GM18499 (cell line): ENCODE results near the gene C10orf62.
"Not testable (repeated sequence)": the region's sequence is repeated elsewhere in the genome, so short reads cannot be mapped to it uniquely, and the experiment has no call there.

Experiments used
- ATAC-seq: cut with Tn5 transposase; IDR thresholded peaks from one replicate; pipeline ENCODE4 v1.9.1; 2021; ENCODE audit warnings: moderate number of reproducible peaks; ENCODE audit not compliant: insufficient read depth, unreplicated experiment

The C10orf62 gene

GRCh38 chr10:97589479-97589878 lies at the start of gene C10orf62:
C10orf62 (plus strand) TSS chr10:97589721; CDS start chr10:97589898, 177 bp downstream.
- ATAC-seq = no peak

DNA sequence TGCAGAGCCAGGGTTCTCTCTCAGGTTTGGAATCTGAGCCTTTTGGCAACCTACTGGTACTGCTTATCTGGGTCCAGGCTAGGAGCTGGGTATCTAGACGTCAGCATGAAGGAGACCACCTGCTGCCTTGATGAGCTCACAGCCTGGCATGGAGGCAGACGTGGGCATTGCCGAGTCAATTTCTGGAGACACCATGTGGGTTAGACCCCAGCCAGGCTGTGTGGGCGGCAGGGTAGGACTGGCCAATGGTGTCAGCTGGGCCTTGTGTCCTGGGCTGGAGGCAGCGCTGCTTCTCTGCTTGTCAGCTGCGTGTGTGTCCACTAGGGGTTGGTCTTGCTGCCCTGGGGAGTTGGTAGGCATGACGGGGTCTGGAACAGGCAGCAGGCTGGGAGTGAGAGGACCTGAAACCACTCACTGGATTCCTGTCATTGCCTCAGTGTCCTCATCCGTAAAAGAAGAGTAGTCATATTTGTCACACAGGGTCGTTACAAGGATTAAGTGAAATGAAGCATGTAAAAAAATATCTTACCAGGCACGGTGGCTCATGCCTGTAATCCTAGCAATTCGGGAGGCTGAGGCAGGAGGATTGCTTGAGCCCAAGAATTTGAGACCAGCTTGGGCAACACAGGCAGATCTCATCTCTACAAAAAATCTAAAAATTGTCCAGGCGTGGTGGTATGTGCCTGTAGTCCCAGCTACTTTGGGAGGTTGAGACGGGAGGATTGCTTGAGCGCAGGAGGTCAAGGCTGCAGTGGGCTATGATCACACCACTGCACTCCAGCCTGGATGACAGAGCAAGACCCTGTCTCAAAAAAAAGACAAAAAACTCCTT lies 48.6 kb upstream of the C10orf62 start:
- ATAC-seq = no peak

DNA sequence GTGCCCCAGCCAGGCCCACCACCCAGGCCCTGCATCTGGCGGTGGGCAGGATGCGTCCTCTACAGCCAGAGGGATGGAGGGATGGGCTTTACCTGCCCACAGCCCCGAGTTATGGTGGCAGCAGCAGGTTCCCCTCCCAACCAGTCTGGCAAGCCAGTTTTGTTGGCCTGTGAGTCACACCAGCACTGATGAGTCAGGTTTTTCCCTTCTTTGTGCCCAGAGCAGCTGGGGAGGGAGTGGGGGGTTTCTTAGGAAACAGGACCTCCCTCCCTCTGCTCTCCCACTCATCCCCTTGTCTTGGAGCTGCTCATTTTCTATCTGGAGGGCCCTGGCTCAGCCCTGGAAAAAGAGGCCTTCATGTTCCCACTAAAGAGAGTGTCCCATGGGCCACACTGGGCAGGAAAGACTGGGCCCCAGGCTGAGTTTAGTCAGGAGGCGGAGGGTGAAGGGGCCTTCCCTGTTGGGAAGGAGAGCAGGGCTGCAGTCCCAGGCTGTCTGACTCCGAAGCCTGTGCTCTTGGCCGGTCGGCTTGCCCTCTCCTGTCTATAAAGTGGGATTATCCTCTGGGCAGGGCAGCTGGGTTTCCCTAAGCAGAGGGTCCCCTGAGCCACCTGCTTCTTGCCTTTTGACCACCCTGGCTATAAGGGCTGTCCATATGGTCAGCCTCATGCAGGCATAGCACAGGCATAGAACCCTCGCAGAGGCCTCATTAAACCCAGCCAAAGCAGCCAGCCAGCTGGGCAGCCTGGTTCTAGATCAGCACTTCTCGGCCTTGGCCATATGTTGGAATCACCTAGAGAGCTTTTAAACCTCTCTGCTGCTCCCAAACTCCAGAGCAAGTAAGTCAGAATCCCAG lies 47.1 kb upstream of the C10orf62 start:
- ATAC-seq = no peak

GRCh38 chr10:97543025-97543546 lies 46.4 kb upstream of the C10orf62 start:
- no peak for ATAC-seq

GRCh38 chr10:97546456-97547270 lies 42.9 kb upstream of the C10orf62 start:
- ATAC-seq = no peak

- no peak for ATAC-seq
Measured at GRCh38 chr10:97547271-97547600, 42.3 kb upstream of the C10orf62 start.

DNA sequence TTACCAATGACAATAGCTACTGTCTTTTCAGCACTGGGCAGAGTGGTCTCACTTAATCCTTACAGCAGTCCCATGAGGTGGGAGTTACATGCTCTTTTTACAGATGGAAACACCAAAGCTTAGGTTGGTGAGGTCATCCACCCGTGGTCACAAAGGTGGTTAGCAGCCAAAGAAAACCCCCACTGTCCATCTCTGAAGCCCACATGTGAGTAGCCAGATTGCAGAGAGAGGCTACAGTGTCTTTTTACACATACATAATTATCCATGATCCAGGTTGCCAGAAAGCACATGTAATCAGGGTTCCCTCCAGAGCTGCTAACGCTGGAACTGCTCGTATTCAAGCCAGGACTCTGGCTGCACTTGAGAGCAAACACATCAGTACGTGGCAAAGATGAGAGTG lies 41.6 kb upstream of the C10orf62 start:
- no peak for ATAC-seq

DNA sequence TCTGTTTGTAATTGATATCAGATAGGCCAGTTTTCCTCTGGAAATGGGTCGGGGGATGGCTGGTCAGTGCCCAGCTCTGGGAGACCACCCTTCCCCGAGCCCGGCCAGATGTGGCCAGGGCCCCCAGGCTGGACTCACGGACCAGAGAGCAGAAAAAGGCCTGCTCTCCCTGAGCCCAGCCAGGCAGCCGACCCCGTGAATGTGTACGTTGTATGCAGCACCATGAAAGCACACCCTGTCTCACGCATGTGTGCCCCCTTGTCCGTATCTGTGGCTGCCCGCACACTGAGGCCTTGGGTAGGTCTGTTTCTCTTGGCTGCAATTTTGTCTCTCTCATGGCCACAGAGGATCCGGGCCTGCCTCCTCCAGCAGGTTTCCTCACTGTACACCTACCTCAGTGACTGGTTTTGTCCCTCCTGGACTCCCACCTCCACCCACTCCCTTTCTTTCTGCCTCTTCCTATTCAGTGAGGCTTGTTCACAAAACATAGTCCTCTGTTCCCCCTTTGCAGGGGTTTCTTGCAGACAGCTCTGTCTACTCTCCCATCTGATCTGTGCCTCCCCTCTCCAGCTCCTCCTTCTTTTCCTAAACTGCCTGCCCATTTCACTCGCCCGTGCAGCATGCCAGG lies 40.6 kb upstream of the C10orf62 start:
- ATAC-seq = no peak

GRCh38 chr10:97549587-97550322 lies 39.8 kb upstream of the C10orf62 start:
- no peak for ATAC-seq

DNA sequence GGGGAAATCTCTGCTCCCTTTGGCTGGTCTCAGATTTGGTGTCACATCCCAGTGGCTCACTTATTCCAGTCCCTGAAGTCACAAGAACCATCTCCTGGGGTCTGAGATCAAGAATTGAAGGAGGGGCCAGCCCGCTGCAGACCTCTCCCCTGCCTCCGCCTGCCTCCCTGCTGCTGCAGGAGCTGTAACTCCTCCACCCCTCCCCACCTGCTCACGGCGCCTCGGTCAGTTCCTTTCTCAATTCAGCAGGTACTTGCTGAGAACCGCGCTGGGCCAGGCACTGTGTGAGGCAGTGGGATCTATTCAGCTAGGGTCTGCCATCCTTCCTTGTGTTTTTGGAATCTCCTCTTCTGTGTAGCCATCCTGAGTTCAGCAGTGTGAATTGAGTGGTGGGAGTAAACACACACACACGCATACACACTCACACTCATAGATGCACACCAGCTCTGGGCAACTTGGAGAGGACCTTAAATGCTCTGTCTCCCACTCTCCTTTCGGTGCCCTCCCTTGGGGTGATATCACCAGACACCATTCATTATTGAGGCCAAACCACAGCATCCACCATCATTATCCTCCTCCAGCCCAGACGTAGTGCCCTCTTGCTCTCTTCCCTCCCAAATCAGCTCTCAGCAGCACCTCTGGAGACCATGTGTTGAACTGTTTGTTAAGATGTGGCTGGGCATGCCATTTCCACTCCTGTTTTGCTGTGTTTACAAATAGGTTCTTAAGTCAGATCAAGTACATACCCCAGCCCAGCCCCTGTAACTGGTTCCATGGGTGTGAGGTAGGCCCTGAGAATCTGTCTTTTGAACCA lies 39.0 kb upstream of the C10orf62 start:
- no peak for ATAC-seq

GRCh38 chr10:97551271-97551670 lies 38.2 kb upstream of the C10orf62 start:
- ATAC-seq = no peak

GRCh38 chr10:97553575-97554031 lies 35.9 kb upstream of the C10orf62 start:
- no peak for ATAC-seq

DNA sequence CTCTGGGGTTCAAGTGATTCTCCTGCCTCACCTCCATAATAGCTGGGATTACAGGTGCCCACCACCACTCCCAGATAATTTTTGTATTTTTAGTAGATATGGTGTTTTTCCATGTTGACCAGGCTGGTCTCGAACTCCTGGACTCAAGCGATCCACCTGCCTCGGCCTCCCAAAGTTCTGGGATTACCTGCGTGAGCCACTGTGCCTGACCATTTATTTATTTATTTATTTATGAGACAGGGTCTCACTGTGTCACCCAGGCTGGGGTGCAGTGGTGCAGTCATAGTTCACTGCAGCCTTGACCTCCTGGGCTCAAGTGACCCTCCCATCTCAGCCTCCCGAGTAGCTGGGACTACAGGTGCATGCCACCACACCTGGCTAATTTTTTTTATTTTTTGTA lies 35.2 kb upstream of the C10orf62 start:
- ATAC-seq = not testable (repeated sequence)

- not testable (repeated sequence) for ATAC-seq
Measured at GRCh38 chr10:97555541-97555940, 34.0 kb upstream of the C10orf62 start.

DNA sequence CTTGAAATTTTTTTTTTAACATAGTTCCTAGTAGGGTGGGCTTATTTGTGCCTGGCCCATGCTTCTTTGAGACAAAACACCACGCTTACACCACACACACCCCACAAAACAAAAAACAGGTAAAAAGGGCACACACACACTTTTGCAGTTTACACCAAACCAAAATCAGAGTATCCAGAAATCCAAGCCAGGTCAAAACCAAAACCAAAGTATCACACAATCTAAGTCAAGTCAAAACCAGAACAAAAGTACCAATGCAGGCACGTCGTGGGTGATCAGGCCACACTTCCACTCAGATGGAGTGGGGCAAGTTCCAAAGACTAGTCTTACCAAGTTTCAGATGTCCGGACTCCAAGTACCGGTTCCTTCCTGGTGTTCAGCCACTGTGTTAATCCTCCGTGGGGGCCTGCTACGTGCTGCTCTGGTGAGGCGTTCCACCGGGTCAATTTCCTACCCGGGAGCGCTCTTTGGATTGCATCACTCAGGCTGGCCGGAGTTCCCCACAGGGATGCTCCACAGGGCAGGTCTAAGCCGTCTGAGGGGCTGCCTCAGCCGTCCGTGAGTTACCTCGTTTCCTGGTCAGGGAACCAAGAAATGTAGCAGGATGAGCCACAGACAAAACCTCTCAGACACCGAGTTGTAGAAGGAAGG lies 28.7 kb upstream of the C10orf62 start:
- ATAC-seq = not testable (repeated sequence)

DNA sequence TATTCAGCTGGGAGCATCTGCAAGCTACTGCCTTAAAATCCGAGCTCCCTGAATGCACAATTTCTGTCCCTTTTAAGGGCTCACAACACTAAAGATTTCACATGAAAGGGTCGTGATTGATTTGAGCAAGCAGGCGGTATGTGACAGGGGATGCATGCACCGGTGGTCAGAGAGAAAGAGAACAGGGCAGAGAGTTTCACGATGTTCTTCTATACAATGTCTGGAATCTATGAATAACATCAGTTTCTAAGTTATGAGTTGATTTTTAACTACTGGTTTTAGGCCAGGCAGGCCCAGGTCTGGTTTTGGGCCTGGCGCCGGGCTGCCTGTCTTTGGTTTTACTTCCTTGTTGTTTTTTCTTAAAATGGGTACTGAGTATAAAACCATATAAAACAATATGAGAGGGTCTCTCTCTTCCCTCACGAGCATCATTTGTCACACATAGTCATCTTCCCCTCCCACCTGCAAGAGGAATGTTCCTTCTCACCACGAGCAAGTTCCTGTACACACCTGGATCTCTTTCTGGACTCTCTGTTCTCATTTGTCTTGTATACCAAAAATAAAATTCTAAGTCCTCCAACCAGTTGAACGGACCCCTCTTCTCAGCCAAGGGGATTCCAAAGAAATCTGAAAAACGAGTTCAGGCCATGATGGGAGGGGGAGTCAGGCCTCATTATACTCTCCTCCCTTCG lies 28.0 kb upstream of the C10orf62 start:
- ATAC-seq = not testable (repeated sequence)

GRCh38 chr10:97562329-97562728 lies 27.2 kb upstream of the C10orf62 start:
- ATAC-seq = not testable (repeated sequence)
